IPS DF 4.7 (cell line): Measurements from ENCODE around the gene HOXB7.

Source experiments
- DNase-seq: peaks from one replicate; pipeline ENCODE4 v3.0.0-alpha.2; 2013; ENCODE audit warnings: low spot score; ENCODE audit errors: extremely low read depth

The HOXB7 gene

DNA sequence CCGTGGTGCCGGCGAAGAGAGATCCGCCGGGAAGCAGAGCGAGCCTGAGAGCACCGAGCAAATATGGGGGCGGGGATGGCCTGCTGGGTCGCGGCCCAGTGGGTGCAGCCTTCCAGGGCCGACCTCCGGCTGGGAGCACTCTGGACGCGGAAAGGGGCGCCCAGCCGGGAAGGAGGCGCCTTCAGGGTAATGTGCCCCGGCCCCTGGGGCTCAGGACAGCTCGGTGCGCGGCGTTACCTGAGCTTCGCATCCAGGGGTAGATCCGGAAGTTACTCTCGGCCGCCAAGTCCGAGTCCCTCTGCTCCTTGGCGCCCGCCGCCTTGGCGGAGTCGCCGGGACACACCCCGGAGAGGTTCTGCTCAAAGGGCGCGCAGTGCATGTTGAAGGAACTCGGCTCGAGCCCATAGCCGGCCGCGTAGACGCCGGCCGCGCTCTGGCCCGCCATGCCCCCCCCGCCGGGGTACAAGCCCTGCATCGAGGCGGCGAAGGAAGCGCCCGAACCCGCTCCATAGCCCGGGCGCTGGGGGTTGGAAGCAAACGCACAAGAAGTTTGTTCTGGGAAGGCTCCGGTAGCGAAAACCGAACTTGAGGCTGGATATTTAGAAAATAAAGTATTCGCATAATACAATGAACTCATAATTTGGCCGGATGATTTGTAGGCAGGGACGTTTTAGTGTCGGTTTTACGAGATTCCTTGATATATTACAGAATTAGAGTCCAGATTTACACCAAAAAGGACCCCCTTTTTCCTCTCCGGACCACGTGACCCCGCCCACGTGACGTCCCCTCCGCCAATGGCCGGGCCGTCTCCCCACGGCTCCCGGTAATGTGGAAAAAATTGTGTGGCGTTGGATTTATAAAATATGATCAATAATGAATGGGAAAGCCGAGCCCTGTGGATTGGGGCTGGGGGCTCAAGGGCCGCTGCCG lies at the start of gene HOXB7:
HOXB7 (minus strand) TSS at position 736 of the 930 bp plus-strand sequence; CDS start at position 637, 99 bp downstream.
- DNase-seq, result no peak

DNA sequence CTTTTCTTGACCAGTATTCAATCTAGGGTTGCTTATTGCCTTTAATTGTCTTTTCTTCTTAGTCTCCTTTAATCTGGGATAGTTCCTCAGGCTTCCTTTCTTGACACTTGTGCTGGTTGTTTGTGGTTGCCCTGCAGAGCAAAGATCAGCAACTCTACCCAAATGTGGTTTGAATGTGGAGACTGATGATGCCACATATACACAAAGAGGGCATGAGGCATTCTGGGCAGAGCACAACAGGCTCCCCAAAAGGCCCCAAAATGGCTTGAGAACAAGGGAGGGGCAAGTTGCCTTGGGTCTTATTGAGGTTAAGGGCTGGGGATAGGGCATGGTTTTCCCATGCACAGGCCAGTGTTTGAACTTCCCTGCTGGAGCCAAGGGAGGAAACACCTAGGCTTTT lies 45.1 kb upstream of the HOXB7 start:
- no peak for DNase-seq

DNA sequence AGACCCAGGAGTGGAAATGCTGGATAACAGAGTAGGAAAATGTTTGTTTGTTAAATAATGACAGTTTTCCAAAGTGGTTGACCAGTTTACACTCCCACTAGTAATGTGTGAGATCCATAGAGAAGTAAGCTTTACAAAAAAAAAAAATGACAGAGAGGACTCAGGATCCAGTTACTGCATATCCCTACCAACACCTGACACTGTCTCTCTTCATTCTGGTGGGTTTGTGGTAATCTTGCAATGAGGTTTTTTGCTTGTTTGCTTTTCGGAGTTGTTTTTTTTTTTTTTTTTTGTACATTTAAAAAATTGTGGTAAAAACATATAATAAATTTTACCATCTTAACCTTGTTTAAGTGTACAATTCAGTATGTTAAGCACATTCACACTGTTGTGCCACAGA lies 38.9 kb upstream of the HOXB7 start:
- DNase-seq, result no peak

DNA sequence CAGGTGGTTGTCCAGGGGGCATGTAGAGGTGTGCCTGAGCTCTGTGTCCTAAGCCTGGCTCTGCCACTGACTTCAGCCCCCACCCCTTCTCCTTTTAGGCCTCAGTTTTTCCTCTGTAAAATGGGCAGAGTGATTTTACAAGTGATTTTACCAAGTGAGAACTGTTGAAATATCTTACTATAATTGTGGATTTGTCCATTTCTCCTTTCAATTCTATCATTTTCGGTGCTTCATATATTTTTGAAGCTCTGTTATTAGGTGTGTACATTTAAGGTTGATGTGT lies 37.1 kb upstream of the HOXB7 start:
- DNase-seq, result no peak

DNA sequence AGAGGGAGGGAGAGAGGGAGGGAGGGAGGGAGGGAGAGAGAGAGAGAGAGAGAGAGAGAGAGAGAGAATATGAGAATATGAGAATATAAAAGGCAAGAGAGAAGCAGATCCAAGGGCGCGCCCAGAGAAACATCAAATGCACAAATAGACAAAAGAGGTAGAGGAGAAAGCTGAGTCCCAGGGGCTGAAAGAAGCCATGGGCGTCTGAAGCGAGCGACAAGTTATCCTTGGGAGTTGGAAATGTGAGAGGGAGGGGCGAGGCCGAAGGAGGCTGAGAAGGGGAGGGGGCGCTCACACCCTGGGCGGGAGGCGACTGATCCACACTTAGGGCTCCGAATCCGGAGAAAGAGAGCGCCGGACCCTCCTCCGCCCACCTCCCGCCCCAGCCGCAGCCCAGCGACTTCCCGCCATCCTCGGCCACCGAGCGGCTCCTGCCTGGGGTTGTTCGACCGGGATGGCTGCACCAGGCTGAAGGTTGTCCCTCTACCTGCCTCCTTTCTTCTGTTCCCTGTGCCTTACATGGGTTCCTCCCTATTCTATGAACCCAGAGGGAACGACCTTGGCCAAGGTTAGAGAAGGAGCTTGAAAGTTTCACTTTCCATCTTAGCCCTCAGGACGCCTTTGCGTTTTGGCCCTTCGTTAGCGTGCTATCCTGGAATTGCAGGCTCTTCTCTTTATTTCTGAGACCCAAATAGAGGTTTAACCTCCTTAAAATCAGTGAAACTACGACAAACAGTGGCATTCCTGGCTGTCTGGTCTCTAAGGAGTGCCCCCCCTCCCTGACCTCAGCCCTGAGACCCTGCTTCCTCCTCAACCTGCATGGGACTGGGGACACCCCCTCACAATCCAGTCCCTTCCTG lies 36.5 kb upstream of the HOXB7 start:
- no peak for DNase-seq

DNA sequence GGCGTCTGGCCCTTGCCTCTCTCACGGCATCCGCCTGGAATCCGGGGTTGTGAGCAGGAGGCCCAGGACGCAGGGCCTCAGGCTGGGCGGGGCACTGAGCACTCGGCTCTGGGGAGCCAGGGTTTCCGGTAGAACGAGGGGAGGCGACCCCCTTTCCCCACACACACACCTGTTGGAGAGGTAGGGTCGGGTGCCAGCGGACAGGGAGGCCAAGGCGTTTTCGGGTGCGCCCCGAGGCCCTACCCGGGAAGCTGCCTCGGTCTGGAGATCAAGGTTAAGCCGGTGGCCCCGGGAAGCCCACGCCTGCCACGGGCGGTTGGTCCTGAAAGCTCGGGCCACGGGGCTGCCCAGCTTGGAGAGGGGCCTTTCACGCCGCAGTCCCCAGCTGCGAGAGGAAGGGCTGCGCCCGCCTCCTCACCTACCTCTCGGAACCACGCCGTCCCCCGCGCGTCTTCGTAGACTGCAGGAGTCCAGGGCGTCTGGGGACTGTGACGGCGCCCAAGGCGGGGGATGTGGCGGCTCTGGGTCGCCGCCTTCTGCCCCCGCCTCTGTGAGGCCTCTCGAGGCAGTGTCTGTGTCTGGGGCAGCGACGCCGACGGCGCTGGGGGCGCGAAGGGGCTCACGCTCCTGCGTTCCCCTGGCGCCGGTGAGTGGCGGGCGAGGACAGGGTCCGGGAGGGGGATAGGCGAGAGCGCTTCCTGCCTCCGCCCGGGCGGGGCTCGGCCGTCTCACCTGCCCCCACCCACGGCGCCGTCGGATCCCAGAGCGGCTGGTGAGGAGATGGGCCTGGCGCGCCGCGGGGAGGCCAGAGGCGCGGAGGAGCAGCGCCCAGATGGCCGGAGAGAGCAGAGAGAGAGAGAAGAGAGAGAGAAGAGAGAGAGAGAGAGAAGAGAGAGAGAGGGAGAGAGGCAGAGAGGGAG lies 35.6 kb upstream of the HOXB7 start:
- DNase-seq, result no peak

DNA sequence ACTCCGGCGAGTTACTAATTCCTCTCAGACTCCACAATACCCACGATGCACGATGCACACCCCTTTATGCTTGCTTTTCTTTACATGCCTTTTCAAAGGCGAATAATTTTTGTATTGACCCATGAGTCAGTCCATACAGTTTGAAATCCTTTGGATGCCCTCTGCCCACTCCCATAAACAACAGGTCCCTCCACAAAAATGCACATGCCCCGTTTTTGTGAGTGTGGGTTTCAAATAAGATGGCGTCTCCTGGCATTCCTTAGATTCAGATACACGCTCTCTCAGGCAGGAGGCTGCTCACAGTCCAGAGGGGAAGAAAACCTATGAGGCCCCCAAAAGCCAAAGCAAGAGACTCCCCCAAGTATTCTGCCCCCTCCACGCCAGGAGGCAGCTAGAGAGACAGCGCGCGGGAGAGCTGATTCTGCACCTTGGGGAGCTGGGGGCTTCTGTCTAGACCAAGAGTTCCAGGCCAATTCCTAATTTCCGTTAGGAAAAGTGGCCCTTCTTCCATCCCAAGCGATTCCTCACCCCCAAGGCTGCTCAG lies 34.9 kb upstream of the HOXB7 start:
- DNase-seq, result no peak

DNA sequence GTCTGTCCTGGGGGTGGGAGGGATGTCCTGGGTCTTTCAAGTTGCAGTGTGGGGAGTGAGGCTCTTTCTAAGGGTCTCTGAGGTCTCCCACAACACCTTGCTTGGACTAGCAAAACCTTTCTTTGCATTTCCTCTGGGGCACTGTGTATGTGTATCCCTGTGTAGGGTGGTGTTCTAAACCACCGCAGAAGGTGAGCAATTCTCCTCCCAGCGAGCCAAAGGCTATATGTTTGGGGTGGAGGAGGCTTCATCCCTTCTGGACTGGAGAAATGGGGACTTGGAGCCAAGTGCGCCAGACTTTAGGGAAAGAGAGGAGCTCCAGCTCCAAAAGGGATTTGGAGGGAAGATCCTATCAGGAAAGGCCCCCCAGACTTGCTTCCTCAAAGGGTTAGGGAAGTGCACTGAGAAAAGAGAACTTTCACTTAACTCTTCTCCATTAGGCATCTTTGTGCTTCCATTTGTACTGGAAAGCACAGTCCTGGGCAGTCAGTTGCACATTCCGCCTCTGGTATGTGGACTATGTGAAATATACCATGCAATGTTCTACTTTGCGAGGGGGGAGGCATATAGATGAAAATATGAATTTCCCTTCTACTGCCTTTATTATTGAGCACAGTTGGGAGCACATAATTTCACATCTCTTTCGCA lies 34.2 kb upstream of the HOXB7 start:
- DNase-seq, result no peak

DNA sequence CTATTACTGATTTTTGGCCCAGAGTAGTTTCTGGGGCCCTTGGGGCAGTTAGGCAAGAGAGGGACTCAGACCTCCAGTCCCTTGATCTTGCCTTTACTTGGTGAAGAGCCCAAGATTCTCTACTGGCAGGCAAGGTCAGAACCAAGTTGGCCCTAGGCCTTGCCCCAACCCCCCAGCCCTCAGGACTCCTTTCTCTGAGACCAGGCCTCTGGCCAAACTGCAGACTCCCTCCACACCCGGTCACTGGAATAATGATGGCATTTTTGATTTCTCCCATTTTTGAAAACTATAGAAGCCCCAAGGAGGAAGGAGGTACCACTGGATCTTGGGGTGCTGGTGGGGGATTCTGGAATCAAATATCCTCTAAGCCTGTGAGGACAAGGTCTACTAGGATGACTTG lies 33.3 kb upstream of the HOXB7 start:
- no peak for DNase-seq

DNA sequence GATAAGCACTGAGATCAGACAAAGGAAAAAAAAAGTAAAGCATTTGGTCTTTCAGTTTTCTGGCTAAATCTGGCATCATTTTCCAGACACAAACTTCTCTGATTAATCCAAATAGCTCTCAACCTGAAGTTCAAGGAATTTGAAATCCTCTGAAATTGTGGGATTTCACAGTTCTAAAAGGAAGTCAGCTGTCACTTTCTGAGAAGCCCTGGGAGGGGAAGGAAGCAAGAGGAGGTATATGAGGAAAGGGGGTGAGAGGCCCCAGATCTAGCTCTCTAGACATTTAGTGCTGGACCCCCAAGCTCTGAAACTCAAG lies 32.8 kb upstream of the HOXB7 start:
- DNase-seq, result no peak

DNA sequence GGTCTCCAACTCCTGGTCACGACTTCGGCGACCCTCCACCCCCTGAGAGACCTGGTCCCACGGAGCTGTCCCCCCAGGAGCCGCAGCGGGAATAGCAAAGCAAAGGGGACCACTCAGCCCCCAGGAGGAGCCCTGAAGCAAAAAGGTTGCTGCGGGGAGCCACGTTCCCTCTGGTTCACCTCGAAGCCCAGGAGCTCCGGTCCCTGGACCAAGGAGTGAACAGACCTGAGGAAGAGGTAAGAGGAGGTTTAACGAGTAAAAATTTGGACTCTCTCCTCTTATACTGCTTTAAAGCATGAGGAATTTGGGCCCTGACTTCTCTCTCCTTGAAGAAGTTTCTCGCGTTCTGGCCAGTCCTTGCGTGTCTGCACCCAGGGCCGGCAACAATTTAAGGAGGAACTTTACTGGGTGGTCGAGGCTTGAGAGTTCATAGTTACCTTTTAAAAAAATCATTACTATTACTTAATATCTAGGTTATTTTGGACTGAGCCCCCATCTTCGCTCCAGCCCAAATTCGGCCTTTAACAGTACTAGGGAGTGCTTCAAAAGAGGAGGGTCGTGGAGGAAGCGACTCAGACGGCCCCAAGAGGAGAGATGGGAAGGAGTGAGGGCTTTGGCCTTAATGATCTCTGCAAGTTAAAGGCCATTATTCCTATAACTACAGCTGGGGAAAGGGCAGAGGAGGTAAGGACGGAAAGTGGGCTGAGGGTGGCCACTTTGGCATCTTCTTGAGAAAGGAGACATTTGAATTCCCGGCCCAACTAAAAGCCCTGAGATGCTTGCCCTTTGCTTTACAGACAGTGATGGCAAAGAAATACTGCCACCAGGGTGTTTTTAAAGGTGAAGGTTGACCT lies 32.3 kb upstream of the HOXB7 start:
- no peak for DNase-seq

DNA sequence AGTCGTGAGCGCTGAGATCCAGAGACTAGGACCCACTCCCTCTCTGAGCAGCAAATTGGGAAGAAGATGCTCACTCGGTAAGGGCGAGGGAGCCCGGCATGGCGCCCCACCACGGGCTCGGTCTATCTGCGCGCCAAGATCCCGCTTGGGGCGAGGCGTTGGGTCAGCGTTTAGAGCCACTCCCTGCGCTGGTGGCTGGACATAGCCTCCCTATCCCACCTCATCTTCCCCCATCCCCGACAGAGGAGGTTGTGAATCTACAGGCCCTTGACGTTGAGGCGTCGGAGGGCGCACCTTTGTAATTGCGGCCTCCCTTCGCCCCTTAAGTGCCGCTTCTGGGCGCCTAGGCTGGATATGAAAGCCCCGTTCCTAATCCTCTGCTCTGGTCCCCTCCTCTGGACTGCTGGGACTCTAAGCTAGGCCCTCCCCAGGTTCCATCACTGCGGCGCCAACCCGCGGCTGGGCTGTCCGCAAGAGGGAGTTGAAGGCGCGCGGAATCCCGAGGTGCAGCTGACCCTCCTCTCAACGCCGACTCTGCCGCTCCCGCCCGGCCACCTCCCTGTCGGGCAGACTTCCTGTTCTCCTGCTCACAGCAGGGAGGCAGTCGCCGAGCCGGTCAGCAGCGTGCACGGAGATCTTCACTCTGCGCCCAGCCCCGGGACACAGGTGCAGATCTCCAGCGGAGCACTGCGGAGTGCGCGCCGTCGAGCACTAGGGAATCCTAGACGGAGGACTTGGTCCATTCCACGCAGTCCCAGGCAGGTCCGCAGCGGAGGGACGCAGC lies 31.4 kb upstream of the HOXB7 start:
- no peak for DNase-seq

DNA sequence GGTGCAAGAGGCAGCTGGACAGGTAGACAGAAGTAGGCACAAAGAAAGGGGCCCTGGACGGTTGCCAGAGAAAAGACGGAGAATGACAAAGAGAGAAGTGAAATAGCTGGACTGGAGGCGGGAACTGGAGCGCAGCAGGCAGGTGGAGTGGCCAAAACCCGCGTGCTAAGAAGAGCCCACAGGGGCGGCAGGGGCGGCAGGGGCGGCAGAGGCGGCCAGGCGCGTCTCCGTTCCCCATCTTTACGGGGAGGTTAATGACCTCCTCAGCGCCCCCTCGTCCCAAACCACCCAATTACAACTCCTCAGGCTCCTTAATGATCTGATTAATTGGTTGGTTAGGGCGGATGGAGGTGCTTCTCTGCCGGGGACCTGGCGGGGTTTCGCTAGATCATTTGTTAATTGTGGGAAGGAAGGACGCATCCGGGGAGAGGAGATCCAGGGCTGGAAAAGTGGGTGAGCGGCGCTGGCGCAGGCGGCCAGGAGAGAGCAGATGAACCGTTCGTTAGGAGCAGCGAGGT lies 30.8 kb upstream of the HOXB7 start:
- no peak for DNase-seq

DNA sequence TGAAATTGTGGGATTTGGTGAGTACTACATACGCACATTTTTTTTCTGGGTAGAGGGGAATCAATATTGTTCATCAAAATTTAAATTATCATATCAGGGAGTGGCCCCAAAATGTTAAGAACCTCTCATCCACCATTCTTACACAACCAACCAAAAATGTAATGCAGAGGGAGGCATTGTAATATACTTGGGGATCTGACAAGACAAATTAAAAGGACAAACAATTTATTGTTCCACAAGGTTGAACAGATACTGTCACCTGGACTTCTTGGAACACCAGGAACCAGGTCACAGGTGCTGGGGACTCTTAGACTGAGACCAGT lies 30.0 kb upstream of the HOXB7 start:
- no peak for DNase-seq

DNA sequence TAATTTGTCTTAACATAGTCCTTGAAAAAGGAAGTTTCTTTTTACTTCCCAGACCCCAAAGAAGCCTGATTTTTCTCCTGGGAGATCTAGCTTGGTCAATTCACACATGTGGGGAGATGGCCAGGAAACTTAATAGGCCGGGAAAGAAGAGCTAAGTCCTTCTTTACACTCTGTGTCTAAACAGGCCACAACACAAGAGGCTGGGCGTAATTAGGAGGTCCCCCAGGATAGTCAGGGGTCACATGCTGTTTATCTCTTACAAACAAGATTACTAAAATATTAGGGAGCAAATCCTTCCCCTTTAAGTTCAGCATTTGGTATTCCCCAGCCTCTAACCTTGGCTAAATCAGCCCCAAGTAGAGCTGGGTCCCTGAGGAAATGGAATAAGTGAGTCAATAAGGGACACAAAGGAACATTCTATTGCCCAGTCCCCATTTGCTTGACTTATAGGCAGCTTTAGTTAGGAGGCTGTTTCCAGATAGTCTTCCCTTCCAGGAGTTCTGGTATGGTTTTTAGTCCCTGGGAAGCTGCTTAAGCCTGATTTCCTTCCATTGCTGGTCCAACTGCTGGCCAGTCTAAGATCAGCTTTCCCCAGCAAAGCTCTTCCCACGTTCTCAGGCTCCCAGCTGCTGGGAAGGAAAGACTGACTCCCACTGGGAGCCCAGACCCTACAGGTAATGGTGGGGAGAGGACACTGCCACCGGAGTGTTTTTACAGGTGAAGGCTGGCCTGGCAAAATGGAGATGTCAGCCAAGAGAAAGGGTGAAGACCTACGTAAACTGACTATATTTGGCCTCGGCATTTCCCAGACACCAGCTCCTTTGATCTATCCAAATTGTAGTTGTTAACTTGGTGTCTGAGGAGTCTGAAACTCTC lies 29.4 kb upstream of the HOXB7 start:
- DNase-seq, result no peak

DNA sequence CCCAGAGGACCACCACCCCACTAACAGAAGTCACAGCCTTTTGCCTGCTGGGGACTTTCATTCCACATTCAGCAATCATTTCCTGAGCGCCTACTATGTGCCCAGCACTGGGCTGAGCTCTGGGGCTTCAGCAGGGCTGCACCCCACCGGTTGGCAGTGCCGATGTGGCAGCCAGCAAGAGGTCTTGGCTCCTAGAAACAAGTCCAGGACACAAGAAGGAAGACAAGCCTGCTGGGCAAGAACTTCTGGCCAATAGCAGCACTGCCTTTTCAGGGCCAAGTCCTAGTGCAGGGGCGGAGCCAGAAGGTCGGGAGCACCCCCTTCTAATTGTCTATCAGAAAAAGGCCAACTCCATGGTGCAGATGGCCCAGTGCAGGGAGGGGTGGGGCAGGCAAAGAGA lies 28.3 kb upstream of the HOXB7 start:
- no peak for DNase-seq

DNA sequence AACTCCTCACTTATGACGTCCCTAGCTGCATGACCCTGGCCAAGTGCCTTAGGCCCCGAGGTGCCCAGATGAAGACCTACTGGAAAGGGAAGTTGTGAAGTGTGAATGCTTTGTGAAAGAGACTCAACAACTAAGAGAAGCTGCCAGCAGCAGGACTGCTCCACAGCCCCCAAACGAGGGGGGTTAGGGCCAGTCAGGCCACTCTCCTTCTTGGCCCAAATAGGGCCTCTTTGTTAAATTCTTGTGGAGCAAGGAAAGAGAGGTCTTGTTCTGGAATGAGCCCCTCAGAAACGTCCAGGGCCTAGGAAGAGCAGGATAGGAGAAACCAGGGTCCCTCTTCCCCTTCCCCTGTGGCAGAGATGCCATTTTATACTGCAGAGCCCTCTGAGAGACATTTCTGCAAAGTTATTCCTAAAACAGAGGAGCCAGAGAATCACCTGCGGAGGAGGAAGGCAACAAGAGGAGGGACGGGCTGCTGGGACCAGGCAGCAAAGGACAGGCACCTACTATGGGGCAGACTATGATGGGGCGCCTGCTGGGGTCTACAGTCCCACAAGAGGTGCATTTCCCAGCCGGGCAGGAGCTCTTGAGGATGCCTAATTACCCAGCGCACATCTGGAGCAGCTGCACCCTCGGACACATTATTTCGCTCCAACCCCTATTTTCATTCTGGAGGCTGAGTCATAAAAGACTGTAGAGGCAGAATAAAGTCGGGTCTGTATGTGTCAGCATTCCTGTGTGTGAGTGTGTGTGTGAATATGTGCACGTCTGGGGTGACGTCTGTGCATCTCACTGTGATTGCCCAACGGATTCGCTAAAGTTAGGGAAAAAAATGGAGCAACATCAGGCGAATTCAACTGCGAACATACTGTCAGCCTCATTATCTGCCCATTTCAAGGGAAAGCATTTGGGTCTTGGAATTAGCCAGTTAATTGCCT lies 26.8 kb upstream of the HOXB7 start:
- DNase-seq, result no peak
